Activated CD8-positive, alpha-beta memory T cell treated with anti-CD3 and anti-CD28 coated beads, Interleukin-2, amount 50 U/mL, for 24 hours (primary cell): Measurements from ENCODE around the gene OR4X2.
"Not testable (repeated sequence)": the region's sequence is repeated elsewhere in the genome, so short reads cannot be mapped to it uniquely, and the experiment has no call there.

Experiments
- DNase-seq: peaks from one replicate; pipeline ENCODE4 v3.0.0-alpha.2; 2020; ENCODE audit errors: extremely low read depth

Gene OR4X2, protein sequence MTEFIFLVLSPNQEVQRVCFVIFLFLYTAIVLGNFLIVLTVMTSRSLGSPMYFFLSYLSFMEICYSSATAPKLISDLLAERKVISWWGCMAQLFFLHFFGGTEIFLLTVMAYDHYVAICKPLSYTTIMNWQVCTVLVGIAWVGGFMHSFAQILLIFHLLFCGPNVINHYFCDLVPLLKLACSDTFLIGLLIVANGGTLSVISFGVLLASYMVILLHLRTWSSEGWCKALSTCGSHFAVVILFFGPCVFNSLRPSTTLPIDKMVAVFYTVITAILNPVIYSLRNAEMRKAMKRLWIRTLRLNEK

DNA sequence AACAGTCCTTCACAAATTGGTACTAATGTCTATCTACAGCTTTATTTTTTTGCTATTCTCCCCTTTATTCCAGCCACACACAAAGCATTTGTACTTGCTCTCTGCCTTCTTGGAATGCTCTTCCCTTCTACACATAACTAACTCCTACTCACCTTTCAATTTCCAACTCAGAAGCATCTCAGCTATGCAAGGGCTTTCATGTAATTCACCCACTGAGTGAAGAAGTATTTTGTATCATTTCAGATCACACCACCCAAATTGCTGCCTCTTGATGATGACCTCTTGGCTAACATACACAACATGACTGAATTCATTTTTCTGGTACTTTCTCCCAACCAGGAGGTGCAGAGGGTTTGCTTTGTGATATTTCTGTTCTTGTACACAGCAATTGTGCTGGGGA lies at the start of gene OR4X2:
OR4X2 (plus strand) TSS at position 301 of the 400 bp plus-strand sequence; CDS start at position 301, 0 bp downstream.
- DNase-seq, result no peak

DNA sequence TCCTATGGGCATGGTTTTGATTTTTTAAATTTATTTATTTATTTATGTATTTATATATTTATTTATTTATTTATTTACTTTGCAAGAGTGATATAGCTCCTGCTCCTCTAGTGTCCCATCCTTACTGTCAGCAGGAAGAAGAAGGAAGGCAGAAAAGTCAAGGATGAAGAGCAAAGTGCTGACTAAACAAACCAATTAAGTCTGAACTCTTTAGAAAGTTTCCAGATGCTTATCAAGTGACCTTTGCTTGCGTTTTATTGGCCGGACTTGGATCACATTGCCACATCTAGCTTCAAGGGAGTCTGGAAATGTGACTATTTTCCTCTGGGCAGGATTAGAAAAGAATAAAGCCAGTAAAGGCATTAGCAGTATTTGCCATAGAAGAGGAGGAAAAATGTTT lies 37.0 kb upstream of the OR4X2 start:
- no peak for DNase-seq

DNA sequence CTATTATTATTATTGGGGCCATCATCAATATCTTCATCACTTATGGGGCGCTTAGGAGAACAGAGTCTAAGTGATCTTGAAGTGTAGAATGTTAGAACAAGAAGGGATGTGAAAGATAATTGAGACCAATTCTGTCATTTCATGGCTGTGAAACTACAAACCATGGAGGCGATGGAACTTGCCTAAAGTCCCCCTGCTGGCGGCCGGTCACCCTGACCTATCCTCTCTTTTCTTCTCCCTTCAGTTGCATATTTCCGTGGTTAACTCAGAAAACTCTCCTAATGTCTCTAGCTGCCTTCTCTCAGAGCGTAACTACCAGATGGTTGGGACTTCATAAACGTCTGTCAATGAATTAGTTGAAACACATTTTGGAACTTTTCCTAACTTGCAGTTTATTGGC lies 34.9 kb upstream of the OR4X2 start:
- no peak for DNase-seq

DNA sequence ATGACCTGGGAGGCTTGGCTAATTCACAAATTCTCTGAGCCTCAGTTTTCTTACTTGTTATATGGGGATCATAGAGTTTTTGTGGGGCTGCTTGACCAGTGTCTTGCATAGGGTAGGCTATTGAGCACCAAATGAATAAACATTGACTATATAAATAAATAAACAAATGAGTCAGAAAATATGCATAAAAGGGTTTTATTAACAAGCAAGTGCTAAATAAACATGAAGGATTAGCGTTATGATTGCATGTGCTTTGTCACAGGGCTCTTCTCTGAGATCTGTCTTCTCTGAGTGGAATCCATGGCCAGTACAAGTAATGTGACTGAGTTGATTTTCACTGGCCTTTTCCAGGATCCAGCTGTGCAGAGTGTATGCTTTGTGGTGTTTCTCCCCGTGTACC lies 28.4 kb upstream of the OR4X2 start, which contains the start of gene OR4B1:
OR4B1 (plus strand) TSS at position 301 of the 400 bp plus-strand sequence; CDS start at position 301, 0 bp downstream.
- DNase-seq, result no peak

DNA sequence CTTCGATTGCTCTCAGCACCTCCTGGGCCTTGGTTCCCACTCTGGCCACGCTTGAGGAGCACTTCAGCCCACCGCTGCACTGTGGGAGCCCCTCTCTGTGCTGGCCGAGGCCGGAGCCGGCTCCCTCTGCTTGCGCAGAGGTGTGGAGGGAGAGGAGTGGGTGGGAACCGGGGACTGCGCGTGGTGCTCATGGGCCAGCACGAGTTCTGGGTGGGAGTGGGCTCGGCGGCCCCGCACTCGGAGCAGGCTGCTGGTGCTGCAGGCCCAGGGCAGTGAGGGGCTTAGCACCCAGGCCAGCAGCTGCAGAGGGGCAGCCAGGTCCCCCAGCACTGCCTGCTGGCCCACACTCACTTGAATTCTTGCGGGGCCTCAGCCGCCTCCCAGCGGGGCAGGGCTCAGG lies 16.1 kb upstream of the OR4X2 start:
- DNase-seq, result no peak

DNA sequence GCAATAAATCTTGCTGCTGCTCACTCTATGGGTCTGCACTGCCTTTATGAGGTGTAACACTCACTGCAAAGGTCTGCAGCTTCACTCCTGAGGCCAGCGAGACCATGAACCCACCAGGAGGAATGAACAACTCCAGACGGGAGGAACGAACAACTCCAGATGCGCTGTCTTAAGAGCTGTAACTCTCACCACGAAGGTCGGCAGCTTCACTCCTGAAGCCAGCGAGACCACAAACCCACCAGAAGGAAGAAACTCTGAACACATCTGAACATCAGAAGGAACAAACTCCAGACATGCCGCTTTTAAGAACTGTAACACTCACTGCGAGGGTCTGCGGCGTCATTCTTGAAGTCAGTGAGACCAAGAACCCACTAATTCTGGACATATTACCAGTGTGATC lies 14.8 kb upstream of the OR4X2 start:
- DNase-seq, result not testable (repeated sequence)

DNA sequence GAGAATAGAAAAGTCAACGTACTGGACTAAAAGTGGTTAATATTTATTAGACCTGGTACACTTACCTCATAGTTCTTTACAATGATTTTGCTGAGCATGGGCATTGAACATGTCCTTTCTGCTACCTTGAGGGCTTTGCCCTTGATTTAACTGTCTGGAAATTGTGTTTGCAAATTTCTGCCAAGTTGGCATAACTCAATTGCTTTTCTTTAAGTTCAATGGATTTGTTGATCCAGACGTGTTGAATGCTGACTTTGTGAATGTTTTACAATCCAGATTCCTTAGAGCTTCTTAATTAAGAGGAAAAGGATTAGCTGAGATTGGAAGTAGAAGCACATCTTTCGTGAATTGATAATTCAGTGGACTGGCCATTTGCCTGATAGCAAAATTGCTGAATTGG lies 7.2 kb upstream of the OR4X2 start:
- DNase-seq, result no peak

DNA sequence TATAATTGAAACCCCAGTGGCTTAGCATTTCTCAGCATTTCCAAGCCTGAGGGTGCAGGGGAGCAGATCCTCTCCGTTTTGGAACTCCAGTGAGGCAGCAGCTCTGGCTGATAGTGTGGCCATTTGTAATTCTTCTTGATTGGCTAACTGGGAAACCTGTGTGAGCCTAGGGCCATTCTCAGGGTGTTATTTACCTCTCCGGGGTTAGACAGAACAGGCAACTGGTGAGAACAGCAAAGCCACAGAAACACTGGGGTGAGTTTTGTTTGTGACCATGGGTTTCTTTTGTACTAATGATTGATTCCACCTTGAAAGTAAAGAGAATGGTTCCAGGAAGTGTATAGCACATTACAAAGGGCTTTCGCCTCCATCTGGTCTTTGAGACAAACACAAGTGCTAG lies 2.4 kb upstream of the OR4X2 start:
- DNase-seq, result no peak

DNA sequence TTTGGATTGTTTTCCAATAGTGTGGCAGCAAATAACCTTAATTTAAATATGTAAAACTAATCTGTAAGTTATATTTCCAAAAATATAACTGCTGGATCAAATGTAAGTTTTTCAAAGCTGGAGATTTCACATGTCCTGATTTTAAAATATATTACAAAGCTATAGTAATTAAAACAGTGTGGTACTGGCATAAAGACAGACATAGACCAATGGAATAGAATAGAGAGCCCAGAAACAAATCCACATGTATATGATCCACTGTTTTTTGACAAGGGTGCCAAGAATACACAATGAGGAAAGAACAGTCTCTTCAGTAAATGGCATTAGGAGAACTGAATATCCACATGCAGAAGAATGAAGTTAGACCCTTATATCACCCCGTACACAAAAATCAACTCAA lies 4.0 kb downstream of the OR4X2 start:
- no peak for DNase-seq

DNA sequence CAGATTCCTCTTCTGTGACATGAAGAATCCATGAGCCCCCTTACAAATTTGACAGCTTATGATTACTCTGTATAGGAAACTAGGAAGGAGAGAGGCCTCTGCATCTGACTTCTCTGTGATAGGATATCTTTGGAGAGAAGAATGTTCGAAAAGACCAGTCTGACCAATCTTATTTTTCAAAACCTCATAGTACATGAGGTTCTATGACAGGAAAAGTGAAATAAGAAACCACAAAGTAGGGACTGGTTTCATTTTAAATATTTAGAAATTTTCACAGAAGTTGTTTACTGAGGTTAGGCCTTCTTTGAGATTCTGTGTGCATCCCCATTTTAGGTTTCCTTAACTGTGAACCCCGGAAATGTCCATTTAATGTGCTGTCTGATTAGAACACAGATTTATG lies 16.7 kb downstream of the OR4X2 start:
- DNase-seq, result no peak

DNA sequence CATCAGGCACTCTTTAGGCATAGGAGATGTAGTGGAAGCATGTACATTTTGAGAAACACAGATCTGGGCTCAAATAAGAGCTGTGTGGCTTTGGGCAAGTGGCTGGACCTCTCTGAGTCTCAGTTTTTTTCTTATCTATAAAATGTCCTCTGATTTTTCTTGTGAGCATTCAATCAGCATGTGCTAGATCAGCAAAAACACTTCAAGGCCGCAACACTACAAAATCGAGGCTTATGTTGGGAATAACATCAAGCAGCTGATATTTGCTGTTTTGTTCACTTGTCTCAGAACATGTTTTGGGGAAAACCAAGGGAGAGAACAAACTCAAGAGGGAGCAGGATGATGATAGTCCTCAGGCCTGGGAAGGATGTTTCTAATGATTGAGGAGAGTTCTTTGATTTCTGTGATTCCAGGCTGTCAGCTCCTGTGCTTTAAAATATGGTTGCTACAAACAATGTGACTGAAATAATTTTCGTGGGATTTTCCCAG lies 18.6 kb downstream of the OR4X2 start, which contains the start of gene OR4X1:
OR4X1 (plus strand) TSS at position 439 of the 489 bp plus-strand sequence; CDS start at position 439, 0 bp downstream.
- no peak for DNase-seq

DNA sequence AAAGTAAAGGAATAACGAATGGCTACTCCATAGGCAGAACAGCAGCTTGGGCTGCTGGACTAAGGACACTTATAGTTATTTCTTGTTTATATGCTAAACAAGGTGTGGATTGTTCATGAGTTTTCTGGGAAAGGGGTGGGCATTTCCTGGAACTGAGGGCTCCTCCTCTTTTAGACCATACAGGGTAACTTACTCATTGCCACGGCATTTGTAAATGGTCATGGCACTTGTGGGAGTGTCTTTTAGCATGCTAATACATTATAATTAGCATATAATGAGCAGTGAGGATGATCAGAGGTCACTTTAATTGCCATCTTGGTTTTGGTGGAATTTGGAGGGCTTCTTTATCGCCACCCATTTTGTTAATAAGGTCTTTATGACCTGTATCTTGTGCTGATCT lies 25.7 kb downstream of the OR4X2 start:
- no peak for DNase-seq

DNA sequence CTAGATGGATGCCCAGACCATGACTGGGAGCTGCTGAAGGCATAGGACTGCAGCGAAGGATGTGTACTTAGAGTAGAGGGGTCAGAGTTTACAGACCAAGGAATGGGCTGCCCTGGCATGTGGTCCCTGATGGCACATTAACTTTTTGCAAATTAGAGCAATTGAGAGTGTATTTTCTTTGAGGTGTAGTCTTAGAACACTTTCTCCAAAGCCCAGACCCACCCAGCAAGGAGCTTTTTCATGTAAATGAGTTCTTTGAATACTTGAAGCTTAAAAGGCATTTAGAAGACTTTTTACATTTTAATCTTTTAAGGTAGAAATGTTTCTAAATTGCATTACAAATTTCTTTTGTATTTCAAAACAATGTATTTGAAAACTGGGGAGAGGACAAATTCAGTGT lies 27.7 kb downstream of the OR4X2 start:
- no peak for DNase-seq
